SIG-M5 (cell line): ENCODE results near the gene ZNF35.

Experiments
- DNase-seq: peaks from one replicate; lab custom pipeline; 2025; lab: John Stamatoyannopoulos, UW

Gene ZNF35

DNA sequence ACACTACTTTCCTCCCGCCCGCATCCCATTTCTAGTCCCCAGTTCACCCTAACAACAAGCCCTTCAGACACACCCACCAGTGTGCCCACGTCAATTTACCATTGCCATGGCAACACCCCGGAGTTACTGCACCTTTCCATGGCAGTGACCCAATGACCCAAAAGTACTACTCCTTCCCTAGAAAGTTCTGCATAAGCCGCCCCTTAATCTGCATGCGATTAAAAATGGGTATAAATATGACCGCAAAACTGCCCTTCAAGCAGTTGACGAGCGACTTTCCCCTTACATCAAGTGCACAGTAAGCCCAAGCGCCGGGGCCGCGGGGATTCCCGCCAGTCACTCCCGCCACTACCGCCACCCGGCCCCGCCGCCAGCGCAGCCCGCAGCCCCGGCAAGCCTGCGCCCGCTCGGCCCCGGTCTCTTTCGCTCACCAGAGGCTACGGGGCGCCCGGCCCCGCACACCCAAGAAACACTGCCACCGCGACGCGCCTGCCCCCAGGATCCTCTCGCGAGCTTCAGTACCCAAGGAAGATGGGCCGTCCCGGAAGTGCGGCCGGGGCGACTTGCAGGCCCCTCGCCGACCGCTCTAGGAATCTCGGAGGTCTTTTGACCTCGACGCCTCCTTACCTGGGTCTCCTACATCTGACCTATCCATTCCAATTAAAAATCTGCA, 36.7 kb downstream of the ZNF35 start:
- DNase-seq: no peak

DNA sequence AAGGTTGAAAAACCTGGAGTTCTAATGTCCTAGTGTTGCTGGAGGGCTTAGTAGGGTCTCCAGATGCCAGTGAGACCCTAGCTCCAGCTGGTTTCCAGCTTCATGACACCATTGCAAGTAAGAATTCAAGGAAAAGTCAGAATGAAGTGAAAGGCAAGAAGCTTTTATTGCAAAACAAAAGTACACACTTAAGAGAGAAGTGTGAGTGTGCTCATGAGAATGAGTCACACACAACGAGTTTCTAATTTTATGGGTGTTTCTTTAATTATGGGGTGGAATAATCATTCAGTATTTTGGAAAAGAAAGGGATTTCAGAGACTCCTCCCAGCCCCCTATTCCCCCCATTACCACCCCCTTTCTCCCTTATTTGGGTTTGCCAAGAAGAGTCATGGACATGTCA, 39.4 kb downstream of the ZNF35 start:
- no peak for DNase-seq
